ENCODE data around the gene PDLIM5. TPM values are rescaled to one million over a fixed set of nuclear protein-coding genes. Genes with fewer than 3 reads are reported as not detected.

The PDLIM5 gene
- total RNA-seq, 1 experiment from 2014 or later = 58.0 TPM

DNA sequence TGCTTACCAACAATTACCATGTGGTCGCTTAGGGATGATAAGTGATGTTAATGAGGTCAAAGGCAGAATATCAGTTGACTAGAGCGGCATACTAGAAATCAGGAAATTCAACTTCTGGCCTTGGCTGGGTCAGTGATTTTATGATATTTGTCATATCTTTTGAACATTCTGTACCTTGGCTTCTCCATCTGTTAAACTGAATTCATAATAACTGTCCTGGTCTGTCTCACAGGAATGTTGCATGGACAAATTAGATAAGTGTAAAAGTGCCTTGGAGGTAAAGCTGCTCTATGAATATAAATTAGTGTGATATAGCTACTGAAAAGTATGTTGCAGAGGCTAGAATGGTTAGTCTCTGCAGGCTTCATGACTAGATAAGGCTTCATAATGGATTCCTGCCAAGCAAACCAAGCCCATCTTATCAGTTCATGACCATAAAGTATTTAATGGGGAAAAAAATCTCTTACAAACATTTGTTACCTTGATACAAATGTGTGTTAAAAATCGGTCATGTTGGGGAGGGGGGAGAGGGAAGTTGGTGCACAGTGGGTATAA, 201.4 kb downstream of the PDLIM5 start:
- no peak overlapping the region for H3K4me3 Mint-ChIP-seq
- no peak overlapping the region for H2BK20ac ChIP-seq (ENCODE audit: low read depth, low read length, poor library complexity, severe bottlenecking)
- no peak overlapping the region for H2BK15ac ChIP-seq (ENCODE audit: low read depth, low read length)
- no peak overlapping the region for H2BK120ac ChIP-seq (ENCODE audit: low read depth, low read length, poor library complexity, severe bottlenecking)
- no peaks in the 10 kb centered on the region for H3K4me1 ChIP-seq (ENCODE audit: insufficient read depth, low read length)
- no peak overlapping the region for H2BK12ac ChIP-seq (ENCODE audit: insufficient read length, low read depth, low read length)
- H3K14ac ChIP-seq (ENCODE audit: insufficient read depth, low read length) = no peak overlapping the region
- no peaks in the 10 kb centered on the region for H3K23me2 ChIP-seq (ENCODE audit: insufficient read length, low read depth, low read length, poor library complexity, severe bottlenecking)
- H3K9ac ChIP-seq (ENCODE audit: extremely low read depth, insufficient read length, low read length) = no peak overlapping the region
- no peak overlapping the region for H3K56ac ChIP-seq (ENCODE audit: insufficient read length, low read depth, low read length)
- H2AK5ac ChIP-seq (ENCODE audit: insufficient read length, low read length) = no peak overlapping the region
- H2BK5ac ChIP-seq (ENCODE audit: insufficient read length, low read length) = no peak overlapping the region
- H2AFZ ChIP-seq (ENCODE audit: low read length) = no peak overlapping the region
- no peaks in the 10 kb centered on the region for H3K27me3 ChIP-seq (ENCODE audit: insufficient read depth, low read length)
- H3T11ph ChIP-seq (ENCODE audit: low read length) = no peak overlapping the region
- no peaks in the 10 kb centered on the region for H3K9me3 Mint-ChIP-seq
- no peak overlapping the region for H4K91ac ChIP-seq (ENCODE audit: insufficient read length, low read depth, low read length)
- no peak overlapping the region for H3K27ac ChIP-seq (ENCODE audit: insufficient read length, low read depth, low read length)
- H3K18ac ChIP-seq (ENCODE audit: insufficient read length, low read depth, low read length) = no peak overlapping the region
- H4K20me1 ChIP-seq (ENCODE audit: control insufficient read depth, insufficient read depth, insufficient read length) = no peaks in the 10 kb centered on the region
- H4K8ac ChIP-seq (replicated peaks; ENCODE audit: insufficient read length, low read depth, low read length) = no peak overlapping the region
- DNase-seq = no peak
- peaks cover 0 to 5% of the 10 kb centered on the region in 2 experiments; a peak in 2 of 4 replicates for H3K4me1 Mint-ChIP-seq
- TF ChIP-seq, protein P1, sequence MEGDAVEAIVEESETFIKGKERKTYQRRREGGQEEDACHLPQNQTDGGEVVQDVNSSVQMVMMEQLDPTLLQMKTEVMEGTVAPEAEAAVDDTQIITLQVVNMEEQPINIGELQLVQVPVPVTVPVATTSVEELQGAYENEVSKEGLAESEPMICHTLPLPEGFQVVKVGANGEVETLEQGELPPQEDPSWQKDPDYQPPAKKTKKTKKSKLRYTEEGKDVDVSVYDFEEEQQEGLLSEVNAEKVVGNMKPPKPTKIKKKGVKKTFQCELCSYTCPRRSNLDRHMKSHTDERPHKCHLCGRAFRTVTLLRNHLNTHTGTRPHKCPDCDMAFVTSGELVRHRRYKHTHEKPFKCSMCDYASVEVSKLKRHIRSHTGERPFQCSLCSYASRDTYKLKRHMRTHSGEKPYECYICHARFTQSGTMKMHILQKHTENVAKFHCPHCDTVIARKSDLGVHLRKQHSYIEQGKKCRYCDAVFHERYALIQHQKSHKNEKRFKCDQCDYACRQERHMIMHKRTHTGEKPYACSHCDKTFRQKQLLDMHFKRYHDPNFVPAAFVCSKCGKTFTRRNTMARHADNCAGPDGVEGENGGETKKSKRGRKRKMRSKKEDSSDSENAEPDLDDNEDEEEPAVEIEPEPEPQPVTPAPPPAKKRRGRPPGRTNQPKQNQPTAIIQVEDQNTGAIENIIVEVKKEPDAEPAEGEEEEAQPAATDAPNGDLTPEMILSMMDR (conservative IDR thresholded peaks at IDR 0.05) = no peak
- H3K27me3 Mint-ChIP-seq (ENCODE audit: low read depth) = no peaks in the 10 kb centered on the region
- H3K9me3 ChIP-seq (ENCODE audit: control insufficient read depth, low read depth, low read length) = no peaks in the 10 kb centered on the region
- no peak overlapping the region for H3K27ac Mint-ChIP-seq
- H3K4ac ChIP-seq (ENCODE audit: low read depth, low read length) = no peak overlapping the region
- H3K4me2 ChIP-seq (ENCODE audit: insufficient read depth, insufficient read length, low read length) = no peak overlapping the region
- H4K5ac ChIP-seq (ENCODE audit: insufficient read length, low read depth, low read length) = no peak overlapping the region
- no peaks in the 10 kb centered on the region for H3K79me1 ChIP-seq (ENCODE audit: insufficient read depth, low read depth, low read length, poor library complexity, severe bottlenecking)
- peaks cover 2 to 4% (median 3%) of the 10 kb centered on the region in 3 experiments; a peak in 3 of 7 replicates for H3K36me3 Mint-ChIP-seq (ENCODE audit: insufficient read depth in 1 of 3, low read depth in 3 of 3)
- WGBS (ENCODE audit: extremely low coverage, insufficient read length, low lambda C conversion rate) = no CpG with 5 or more reads among the region's 3 CpGs
- no peaks in the 10 kb centered on the region for H3K79me2 ChIP-seq (ENCODE audit: insufficient read depth, low read length)
- no peak overlapping the region for H3K23ac ChIP-seq (ENCODE audit: insufficient read length, low read depth, low read length)

All from H9 (cell line).